Vagina (tissue), 2 donors: ENCODE measurements around the gene BCL11A.

Experiments used
- POLR2A ChIP-seq, 2 donors: fragments of 450-650 bp; IDR thresholded peaks; one replicate each; pipeline ENCODE4 v1.6.1; 2017; ENCODE audit warnings: antibody characterized with exemption in 2 of 2, mild to moderate bottlenecking in 2 of 2, moderate library complexity in 2 of 2
- POLR2AphosphoS5 ChIP-seq, 2 donors: sonication (generic); formaldehyde crosslinking; IDR thresholded peaks; one replicate each; pipeline ENCODE4 v1.9.0; 2017; ENCODE audit warnings: antibody characterized with exemption in 2 of 2, mild to moderate bottlenecking in 2 of 2, low read depth in 1 of 2; ENCODE audit not compliant: insufficient read depth in 1 of 2
- TF ChIP-seq, protein P1 (sequence below), 3 experiments: fragments of 450-650 bp in 2 of 3; fragments of 200-600 bp in 1 of 3; sonication (generic) in 1 of 3; IDR thresholded peaks; one replicate each; pipeline ENCODE4 v1.5.1; 2017 to 2019; ENCODE audit warnings: antibody characterized with exemption in 3 of 3, mild to moderate bottlenecking in 2 of 3, moderate library complexity in 2 of 3

DNA sequence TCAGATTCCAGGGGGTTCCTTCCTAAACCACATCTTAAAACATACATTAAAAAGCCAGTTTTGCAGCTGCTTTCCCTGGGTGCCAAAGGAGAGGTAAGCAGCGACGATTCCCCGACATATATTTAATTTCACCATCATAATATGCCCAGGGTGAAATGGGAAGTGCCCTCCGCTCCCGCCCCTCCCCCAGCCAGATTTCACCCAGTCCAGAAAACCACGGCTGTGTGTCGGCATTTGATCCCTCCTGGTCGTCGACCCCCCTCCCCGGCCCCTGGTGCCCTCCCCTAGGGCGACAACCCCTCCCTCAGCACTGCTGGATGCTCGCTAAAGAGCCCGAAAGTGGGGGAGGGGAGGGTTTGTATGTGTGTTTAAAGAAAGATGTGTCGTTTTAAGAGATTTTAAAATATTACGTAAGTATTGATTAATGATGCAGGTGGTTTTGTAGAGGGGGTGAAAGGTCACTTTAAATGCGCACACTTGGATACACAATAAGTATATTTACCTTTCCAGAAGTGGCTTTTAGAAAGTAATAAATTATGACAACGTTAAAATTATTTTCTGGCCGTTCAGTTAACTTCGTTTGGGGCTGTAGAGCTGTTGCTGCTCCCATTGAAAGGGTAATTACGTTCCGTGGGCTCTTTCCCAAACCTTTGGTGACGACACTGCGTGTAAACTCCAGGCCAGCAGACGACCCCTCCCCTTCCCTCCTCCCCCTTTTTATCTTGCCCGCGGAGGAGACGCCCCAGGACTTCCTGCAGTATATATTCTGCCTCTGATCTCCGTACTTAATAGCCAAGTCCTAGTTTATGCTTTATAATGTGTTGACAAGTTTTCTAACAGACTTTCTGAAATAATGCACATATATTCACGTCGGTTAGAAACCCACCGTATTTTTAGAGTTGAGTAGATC lies 3.4 kb upstream of the BCL11A start:
- TF ChIP-seq, protein P1, sequence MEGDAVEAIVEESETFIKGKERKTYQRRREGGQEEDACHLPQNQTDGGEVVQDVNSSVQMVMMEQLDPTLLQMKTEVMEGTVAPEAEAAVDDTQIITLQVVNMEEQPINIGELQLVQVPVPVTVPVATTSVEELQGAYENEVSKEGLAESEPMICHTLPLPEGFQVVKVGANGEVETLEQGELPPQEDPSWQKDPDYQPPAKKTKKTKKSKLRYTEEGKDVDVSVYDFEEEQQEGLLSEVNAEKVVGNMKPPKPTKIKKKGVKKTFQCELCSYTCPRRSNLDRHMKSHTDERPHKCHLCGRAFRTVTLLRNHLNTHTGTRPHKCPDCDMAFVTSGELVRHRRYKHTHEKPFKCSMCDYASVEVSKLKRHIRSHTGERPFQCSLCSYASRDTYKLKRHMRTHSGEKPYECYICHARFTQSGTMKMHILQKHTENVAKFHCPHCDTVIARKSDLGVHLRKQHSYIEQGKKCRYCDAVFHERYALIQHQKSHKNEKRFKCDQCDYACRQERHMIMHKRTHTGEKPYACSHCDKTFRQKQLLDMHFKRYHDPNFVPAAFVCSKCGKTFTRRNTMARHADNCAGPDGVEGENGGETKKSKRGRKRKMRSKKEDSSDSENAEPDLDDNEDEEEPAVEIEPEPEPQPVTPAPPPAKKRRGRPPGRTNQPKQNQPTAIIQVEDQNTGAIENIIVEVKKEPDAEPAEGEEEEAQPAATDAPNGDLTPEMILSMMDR (IDR thresholded peaks at IDR 0.05): no peak
- no peak for TF ChIP-seq POLR2AphosphoS5 (IDR thresholded peaks at IDR 0.05; ENCODE audit: insufficient read depth in 1 of 2, low read depth in 1 of 2)
- no peak for TF ChIP-seq POLR2A (IDR thresholded peaks at IDR 0.05)
